Right ventricle myocardium inferior (tissue), 1 donor: ENCODE data around the gene SMTNL2. TPM values are rescaled to one million over a fixed set of nuclear protein-coding genes. Genes with fewer than 3 reads are reported as not detected.

Experiments used
- ATAC-seq: fragments of 200-7000 bp; cut with Tn5 transposase; one replicate; pipeline ENCODE4 v1.9.1; 2020; ENCODE audit warnings: mild to moderate bottlenecking, moderate library complexity
- DNase-seq: peaks from one replicate; pipeline ENCODE4 v3.0.0; 2021; ENCODE audit errors: missing footprints
- intact Hi-C: fragments of 100-400 bp; cut with DNase I; formaldehyde crosslinking; loops from one replicate; pipeline ENCODE4 v1.11.0; 2022
- total RNA-seq: library from RNA; stranded (reverse); fragmentation: NEBNext Ultra II Directional; extraction: Animal tissue kit (Norgen Biotek cat#: 25700); gene quantifications from one replicate; pipeline ENCODE4 v1.2.1, GENCODE V29; 2021
- donor health status: DM: no; HTN: yes; CAD: no; lungs with severe emphysema.

Gene SMTNL2
- total RNA-seq, 1 donor from 2014 or later = 48.6 TPM

GRCh38 chr17:4543557-4544026, 40.7 kb upstream of the SMTNL2 start:
- peak; percentile 65 for DNase-seq
- ATAC-seq = no peak
- intact Hi-C loops = loop anchor here (5.0 kb wide), 1 partner anchor 121 kb away; no protein-coding TSS in a partner anchor

- peak; percentile 50 for DNase-seq
- ATAC-seq = no peak
- intact Hi-C loops = loop anchor here (5.0 kb wide), 1 partner anchor 122 kb away; no protein-coding TSS in a partner anchor
These were observed 40.0 kb upstream of the SMTNL2 start for GRCh38 chr17:4544135-4544950.

- intact Hi-C loops = loop anchor here (5.0 kb wide), 1 partner anchor 123 kb away; no protein-coding TSS in a partner anchor
- ATAC-seq (no peak), DNase-seq (no peak)
These were observed 39.4 kb upstream of the SMTNL2 start for GRCh38 chr17:4544951-4545216.

- ATAC-seq (no peak), DNase-seq (peak; percentile 67)
- intact Hi-C loops = no loop called here
These were observed 38.9 kb upstream of the SMTNL2 start for GRCh38 chr17:4545217-4545951.

GRCh38 chr17:4547118-4547906, 37.0 kb upstream of the SMTNL2 start:
- DNase-seq (no peak), ATAC-seq (no peak)
- intact Hi-C loops = no loop called here

GRCh38 chr17:4548061-4548461, 36.3 kb upstream of the SMTNL2 start:
- intact Hi-C loops = no loop called here
- ATAC-seq (no peak), DNase-seq (no peak)

GRCh38 chr17:4548721-4549531, 35.4 kb upstream of the SMTNL2 start:
- no peak for ATAC-seq
- no peak for DNase-seq
- intact Hi-C loops = no loop called here

- no peak for ATAC-seq
- DNase-seq = peak; percentile 45
- intact Hi-C loops = no loop called here
These were observed 34.4 kb upstream of the SMTNL2 start for GRCh38 chr17:4549781-4550533.

GRCh38 chr17:4550534-4551039, 33.7 kb upstream of the SMTNL2 start:
- ATAC-seq (no peak), DNase-seq (no peak)
- intact Hi-C loops = no loop called here

GRCh38 chr17:4551141-4551540, 33.2 kb upstream of the SMTNL2 start:
- no peak for ATAC-seq
- DNase-seq = no peak
- intact Hi-C loops = no loop called here

- ATAC-seq (no peak), DNase-seq (peak; percentile 46)
- intact Hi-C loops = no loop called here
These were observed 32.4 kb upstream of the SMTNL2 start for GRCh38 chr17:4551796-4552525.

- DNase-seq (peak; percentile 53), ATAC-seq (no peak)
- intact Hi-C loops = no loop called here
These were observed 30.7 kb upstream of the SMTNL2 start for GRCh38 chr17:4553669-4554068.

GRCh38 chr17:4554441-4554996, 29.8 kb upstream of the SMTNL2 start:
- no peak for ATAC-seq
- intact Hi-C loops = no loop called here
- DNase-seq = no peak

GRCh38 chr17:4554997-4555799, 29.1 kb upstream of the SMTNL2 start, which contains the start of gene MYBBP1A:
TSS of gene MYBBP1A (minus strand) at chr17:4555384. CDS start at chr17:4555324, 60 bp downstream.
- intact Hi-C loops = loop anchor here (5.0 kb wide), 1 partner anchor 133 kb away; no protein-coding TSS in a partner anchor
- DNase-seq = peak; percentile 100
- peak; percentile 95 for ATAC-seq

- intact Hi-C loops = loop anchor here (5.0 kb wide), 1 partner anchor 134 kb away; no protein-coding TSS in a partner anchor
- no peak for DNase-seq
- ATAC-seq = no peak
These were observed 28.2 kb upstream of the SMTNL2 start for GRCh38 chr17:4555873-4556759.
